Tibial nerve (tissue), 4 donors: ENCODE measurements around the gene TIPRL. TPM values are rescaled to one million over a fixed set of nuclear protein-coding genes. Genes with fewer than 3 reads are reported as not detected.

Experiments used
- DNase-seq, 2 donors: peaks; one replicate each; pipeline ENCODE4 v3.0.0-alpha.2; 2019; ENCODE audit warnings: low spot score in 2 of 2
- H3K27ac ChIP-seq, 4 donors: fragments of 200-600 bp; sonication (generic) in 3 of 4; one replicate each; pipeline ENCODE4 v1.5.1; 2017 to 2019; ENCODE audit warnings: mild to moderate bottlenecking in 1 of 4
- H3K27me3 ChIP-seq, 2 donors: fragments of 200-600 bp; sonication (generic) in 1 of 2; one replicate each; pipeline versions ENCODE4 v1.5.1 to v1.6.0; 2017 to 2019
- H3K36me3 ChIP-seq, 3 donors: fragments of 200-600 bp; sonication (generic); one replicate each; pipeline ENCODE4 v1.5.1; 2018 to 2019
- H3K4me1 ChIP-seq, 4 donors: fragments of 200-600 bp; sonication (generic) in 3 of 4; one replicate each; pipeline ENCODE4 v1.5.1; 2017 to 2019
- H3K4me3 ChIP-seq, 4 donors: fragments of 200-600 bp; sonication (generic) in 3 of 4; one replicate each; pipeline ENCODE4 v1.5.1; 2017 to 2019; ENCODE audit warnings: mild to moderate bottlenecking in 1 of 4, moderate library complexity in 1 of 4
- H3K9me3 ChIP-seq, 4 donors: fragments of 200-600 bp; sonication (generic) in 3 of 4; one replicate each; pipeline ENCODE4 v1.5.1; 2017 to 2019
- EP300 ChIP-seq, 2 donors: sonication (generic); formaldehyde crosslinking; IDR thresholded peaks; one replicate each; pipeline ENCODE4 v1.6.1; 2017; ENCODE audit warnings: antibody characterized with exemption in 2 of 2, mild to moderate bottlenecking in 1 of 2
- POLR2A ChIP-seq, 2 donors: fragments of 450-650 bp; IDR thresholded peaks; one replicate each; pipeline ENCODE4 v1.6.1; 2017; ENCODE audit warnings: antibody characterized with exemption in 2 of 2, mild to moderate bottlenecking in 2 of 2, moderate library complexity in 2 of 2
- WGBS, 2 donors: methylation state at CpG; one replicate each; pipeline ENCODE4 v1.1.5; 2018; 5-methylcytosine and 5-hydroxymethylcytosine counted together
- total RNA-seq, 4 donors: library from RNA; depleted of rRNA; stranded (reverse); fragments of >200 nt; gene quantifications; one replicate each; pipeline ENCODE4 v1.1.0, GENCODE V29; 2016
- TF ChIP-seq, protein P1 (sequence below), 5 experiments: fragments of 200-600 bp in 3 of 5; fragments of 450-650 bp in 2 of 5; sonication (generic) in 3 of 5; IDR thresholded peaks; one replicate each; pipeline ENCODE4 v1.5.1; 2016 to 2019; ENCODE audit warnings: antibody characterized with exemption in 5 of 5, mild to moderate bottlenecking in 3 of 5, moderate library complexity in 2 of 5

TIPRL gene
- total RNA-seq, 4 donors from 2014 or later = 16.5 to 25.3 (median 20.6) TPM

- DNase-seq = no peak
- peak overlapping the region in 1 of 4 donors; percentile 29 for H3K27ac ChIP-seq
- H3K27me3 ChIP-seq = no peaks in the 10 kb centered on the region
- peaks cover 0 to 35% (median 11%) of the 10 kb centered on the region in 4 donors for H3K4me1 ChIP-seq
- H3K36me3 ChIP-seq = no peaks in the 10 kb centered on the region
- WGBS, 2 donors = 44 to 47% methylated on average over 12 of the region's 12 CpGs
- TF ChIP-seq POLR2A (IDR thresholded peaks at IDR 0.05) (no peak), EP300 (IDR thresholded peaks at IDR 0.05) (no peak)
- TF ChIP-seq, protein P1, sequence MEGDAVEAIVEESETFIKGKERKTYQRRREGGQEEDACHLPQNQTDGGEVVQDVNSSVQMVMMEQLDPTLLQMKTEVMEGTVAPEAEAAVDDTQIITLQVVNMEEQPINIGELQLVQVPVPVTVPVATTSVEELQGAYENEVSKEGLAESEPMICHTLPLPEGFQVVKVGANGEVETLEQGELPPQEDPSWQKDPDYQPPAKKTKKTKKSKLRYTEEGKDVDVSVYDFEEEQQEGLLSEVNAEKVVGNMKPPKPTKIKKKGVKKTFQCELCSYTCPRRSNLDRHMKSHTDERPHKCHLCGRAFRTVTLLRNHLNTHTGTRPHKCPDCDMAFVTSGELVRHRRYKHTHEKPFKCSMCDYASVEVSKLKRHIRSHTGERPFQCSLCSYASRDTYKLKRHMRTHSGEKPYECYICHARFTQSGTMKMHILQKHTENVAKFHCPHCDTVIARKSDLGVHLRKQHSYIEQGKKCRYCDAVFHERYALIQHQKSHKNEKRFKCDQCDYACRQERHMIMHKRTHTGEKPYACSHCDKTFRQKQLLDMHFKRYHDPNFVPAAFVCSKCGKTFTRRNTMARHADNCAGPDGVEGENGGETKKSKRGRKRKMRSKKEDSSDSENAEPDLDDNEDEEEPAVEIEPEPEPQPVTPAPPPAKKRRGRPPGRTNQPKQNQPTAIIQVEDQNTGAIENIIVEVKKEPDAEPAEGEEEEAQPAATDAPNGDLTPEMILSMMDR (IDR thresholded peaks at IDR 0.05) = no peak
- H3K4me3 ChIP-seq = peak overlapping the region; percentile 56 to 89 (median 68)
- H3K9me3 ChIP-seq = no peaks in the 10 kb centered on the region
Observed at GRCh38 chr1:168135116-168135920, 43.4 kb upstream of the TIPRL start.

GRCh38 chr1:168135921-168136708 lies 42.6 kb upstream of the TIPRL start:
- Histone ChIP-seq H3K27ac (peak overlapping the region in 3 of 4 donors; percentile 18 to 90 (median 70)), H3K4me3 (peak overlapping the region; percentile 56 to 89 (median 68)), H3K36me3 (no peaks in the 10 kb centered on the region), H3K9me3 (no peaks in the 10 kb centered on the region), H3K27me3 (no peaks in the 10 kb centered on the region), H3K4me1 (peaks cover 0 to 35% (median 11%) of the 10 kb centered on the region in 4 donors)
- TF ChIP-seq, protein P1 (IDR thresholded peaks at IDR 0.05) = no peak
- TF ChIP-seq POLR2A (IDR thresholded peaks at IDR 0.05) (no peak), EP300 (IDR thresholded peaks at IDR 0.05) (no peak)
- WGBS, 2 donors = 0 to 1% methylated on average over 38 to 39 of the region's 63 CpGs
- DNase-seq = no peak

- H3K4me3 ChIP-seq = peak within 1 kb of the TSS; percentile 56 to 89 (median 68)
- peaks cover 0 to 35% (median 11%) of the 10 kb centered on the region in 4 donors for H3K4me1 ChIP-seq
- 0 to 1% methylated on average over 30 of the region's 86 CpGs for WGBS, 2 donors
- peak within 1 kb of the TSS; percentile 50 to 90 (median 74) for H3K27ac ChIP-seq
- H3K36me3 ChIP-seq = no peaks in the 10 kb centered on the region
- TF ChIP-seq, protein P1 (IDR thresholded peaks at IDR 0.05) = peak in 1 of 5 experiments; percentile 11
- TF ChIP-seq EP300 (IDR thresholded peaks at IDR 0.05) = peak in 1 of 2 donors; percentile 35
- peak in 1 of 2 donors; percentile 34 for TF ChIP-seq POLR2A (IDR thresholded peaks at IDR 0.05)
- peak; percentile 27 to 31 for DNase-seq
- no peaks in the 10 kb centered on the region for H3K27me3 ChIP-seq
- no peaks in the 10 kb centered on the region for H3K9me3 ChIP-seq
Observed at GRCh38 chr1:168136709-168137514, 41.9 kb upstream of the TIPRL start, which contains the start of gene GPR161. Gene GPR161 (minus strand): TSS chr1:168136930. CDS start chr1:168104850, 32,080 bp downstream.

GRCh38 chr1:168137515-168137821 lies 41.3 kb upstream of the TIPRL start:
- no peaks in the 10 kb centered on the region for H3K36me3 ChIP-seq
- DNase-seq = no peak
- no peaks in the 10 kb centered on the region for H3K27me3 ChIP-seq
- peaks cover 0 to 35% (median 11%) of the 10 kb centered on the region in 4 donors for H3K4me1 ChIP-seq
- TF ChIP-seq, protein P1 (IDR thresholded peaks at IDR 0.05) = no peak
- no peak for TF ChIP-seq EP300 (IDR thresholded peaks at IDR 0.05)
- no peak for TF ChIP-seq POLR2A (IDR thresholded peaks at IDR 0.05)
- peak overlapping the region; percentile 56 to 89 (median 68) for H3K4me3 ChIP-seq
- H3K27ac ChIP-seq = peak overlapping the region; percentile 50 to 90 (median 74)
- WGBS, 2 donors = 0 to 2% methylated on average over 6 of the region's 6 CpGs
- H3K9me3 ChIP-seq = no peaks in the 10 kb centered on the region
